WTC11 (cell line): ENCODE results near the gene TMEM94. TPM values are rescaled to one million over a fixed set of nuclear protein-coding genes. Genes with fewer than 3 reads are reported as not detected.

ENCODE experiments used
- ATF2 ChIP-seq: sonication (generic); formaldehyde crosslinking; IDR thresholded peaks from 2 replicates; pipeline ENCODE4 v1.8.1; 2022; ENCODE audit warnings: low read depth, missing genetic modification reagents, borderline replicate concordance
- CREB1 ChIP-seq: sonication (generic); formaldehyde crosslinking; IDR thresholded peaks from 2 replicates; pipeline ENCODE4 v1.8.0; 2023; ENCODE audit warnings: mild to moderate bottlenecking, missing genetic modification reagents
- CTCF ChIP-seq: fragments of 200-600 bp; IDR thresholded peaks from 2 replicates; pipeline ENCODE4 v1.8.0; 2022; ENCODE audit warnings: antibody characterized with exemption
- ELF4 ChIP-seq: sonication (generic); formaldehyde crosslinking; IDR thresholded peaks from 2 replicates; pipeline ENCODE4 v1.8.1; 2022; ENCODE audit warnings: low read depth, mild to moderate bottlenecking, moderate library complexity, missing genetic modification reagents
- FOXJ3 ChIP-seq: sonication (generic); formaldehyde crosslinking; IDR thresholded peaks from 2 replicates; pipeline ENCODE4 v1.9.0; 2021; ENCODE audit warnings: missing genetic modification reagents, mild to moderate bottlenecking, borderline replicate concordance
- GABPB1 ChIP-seq: sonication (generic); formaldehyde crosslinking; IDR thresholded peaks from 2 replicates; pipeline ENCODE4 v1.8.1; 2023; ENCODE audit warnings: mild to moderate bottlenecking, missing genetic modification reagents
- HMGA2 ChIP-seq: fragments of 250-450 bp; sonication (Bioruptor Pico); IDR thresholded peaks from 2 replicates; pipeline ENCODE4 v1.4.0; 2021; ENCODE audit warnings: mild to moderate bottlenecking, moderate library complexity
- HMGXB4 ChIP-seq: sonication (generic); formaldehyde crosslinking; IDR thresholded peaks from 2 replicates; pipeline ENCODE4 v1.8.1; 2023; ENCODE audit warnings: mild to moderate bottlenecking, moderate library complexity, missing genetic modification reagents
- JUN ChIP-seq: sonication (generic); formaldehyde crosslinking; IDR thresholded peaks from 2 replicates; pipeline ENCODE4 v1.8.0; 2023; ENCODE audit warnings: mild to moderate bottlenecking, missing genetic modification reagents
- KAT7 ChIP-seq: sonication (generic); formaldehyde crosslinking; IDR thresholded peaks from 2 replicates; pipeline ENCODE4 v1.8.1; 2023; ENCODE audit warnings: missing genetic modification reagents, mild to moderate bottlenecking, borderline replicate concordance
- MLX ChIP-seq: sonication (generic); formaldehyde crosslinking; IDR thresholded peaks from 2 replicates; pipeline ENCODE4 v1.8.1; 2023; ENCODE audit warnings: mild to moderate bottlenecking, missing genetic modification reagents, moderate library complexity
- NFYB ChIP-seq: sonication (generic); formaldehyde crosslinking; conservative IDR thresholded peaks from 2 replicates; pipeline ENCODE4 v1.8.0; 2022; ENCODE audit warnings: low read depth, missing genetic modification reagents
- PREB ChIP-seq: sonication (generic); formaldehyde crosslinking; IDR thresholded peaks from 2 replicates; pipeline ENCODE4 v1.8.1; 2022; ENCODE audit warnings: mild to moderate bottlenecking, missing genetic modification reagents, moderate library complexity, borderline replicate concordance
- TEAD4 ChIP-seq: sonication (generic); formaldehyde crosslinking; IDR thresholded peaks from 2 replicates; pipeline ENCODE4 v1.8.0; 2022; ENCODE audit warnings: mild to moderate bottlenecking, missing genetic modification reagents
- USF1 ChIP-seq: sonication (generic); formaldehyde crosslinking; IDR thresholded peaks from 2 replicates; pipeline ENCODE4 v1.8.0; 2022; ENCODE audit warnings: mild to moderate bottlenecking, missing genetic modification reagents
- USF2 ChIP-seq: sonication (generic); formaldehyde crosslinking; IDR thresholded peaks from 2 replicates; pipeline ENCODE4 v1.8.1; 2023; ENCODE audit warnings: mild to moderate bottlenecking, missing genetic modification reagents, moderate library complexity
- ZBTB43 ChIP-seq: sonication (generic); formaldehyde crosslinking; IDR thresholded peaks from 2 replicates; pipeline ENCODE4 v1.8.1; 2023; ENCODE audit warnings: mild to moderate bottlenecking, missing genetic modification reagents
- ZMAT4 ChIP-seq: fragments of 250-450 bp; sonication (Bioruptor Pico); IDR thresholded peaks from 2 replicates; pipeline ENCODE4 v1.9.0; 2021; ENCODE audit warnings: mild to moderate bottlenecking
- ZNF121 ChIP-seq: sonication (generic); formaldehyde crosslinking; IDR thresholded peaks from 2 replicates; pipeline ENCODE4 v1.8.0; 2023; ENCODE audit warnings: missing genetic modification reagents
- ZNF232 ChIP-seq: sonication (generic); formaldehyde crosslinking; IDR thresholded peaks from 2 replicates; pipeline ENCODE4 v1.8.0; 2022; ENCODE audit warnings: mild to moderate bottlenecking, missing genetic modification reagents
- ZNF416 ChIP-seq: fragments of 250-450 bp; sonication (Bioruptor Pico); IDR thresholded peaks from 2 replicates; pipeline ENCODE4 v1.9.0; 2021; ENCODE audit warnings: mild to moderate bottlenecking, inconsistent platforms
- ZNF423 ChIP-seq: fragments of 250-450 bp; sonication (Bioruptor Pico); IDR thresholded peaks from 2 replicates; pipeline ENCODE4 v2.1.2; 2022; ENCODE audit warnings: mild to moderate bottlenecking, moderate library complexity
- ZNF532 ChIP-seq: fragments of 250-450 bp; sonication (Bioruptor Pico); IDR thresholded peaks from 2 replicates; pipeline ENCODE4 v1.9.0; 2021; ENCODE audit warnings: mild to moderate bottlenecking, borderline replicate concordance
- total RNA-seq: library from RNA; stranded (reverse); gene quantifications from 3 replicates; pipeline ENCODE4 v1.2.3, GENCODE V29; 2021

TMEM94 gene
- total RNA-seq, 1 experiment from 2014 or later = 76.9 TPM

GRCh38 chr17:75515496-75516254 lies 59.2 kb downstream of the TMEM94 start, which contains the start of gene CASKIN2 (continued):
- TF ChIP-seq ZNF121 (CRISPR knock-in tag) (no peak), ELF4 (CRISPR knock-in tag) (0 out of 2 replicates have a peak, but pooled peaks have one; percentile 45), ZNF423 (CRISPR knock-in tag) (no peak), ZNF416 (CRISPR knock-in tag) (no peak), GABPB1 (CRISPR knock-in tag) (peak; percentile 59; the same call in 1 of the 2 replicates), HMGXB4 (CRISPR knock-in tag) (peak; percentile 99), ZNF532 (CRISPR knock-in tag) (no peak), ZNF232 (peak; percentile 92), JUN (CRISPR knock-in tag) (peak; percentile 96), ATF2 (0 out of 2 replicates have a peak, but pooled peaks have one; percentile 44), MLX (CRISPR knock-in tag) (peak; percentile 95; the same call in 1 of the 2 replicates), NFYB (CRISPR knock-in tag) (peak; percentile 46; the same call in 1 of the 2 replicates), ZBTB43 (CRISPR knock-in tag) (peak; percentile 93), KAT7 (CRISPR knock-in tag) (no peak), USF1 (CRISPR knock-in tag) (peak; percentile 74), CTCF (peak; percentile 90), TEAD4 (peak; percentile 69; the same call in 1 of the 2 replicates), USF2 (CRISPR knock-in tag) (peak; percentile 7; the same call in 1 of the 2 replicates), HMGA2 (CRISPR knock-in tag) (0 out of 2 replicates have a peak, but pooled peaks have one; percentile 28), FOXJ3 (CRISPR knock-in tag) (0 out of 2 replicates have a peak, but pooled peaks have one; percentile 49), CREB1 (CRISPR knock-in tag) (no peak), ZMAT4 (CRISPR knock-in tag) (no peak), PREB (CRISPR knock-in tag) (peak; percentile 63; the same call in 1 of the 2 replicates)
